GM19025 (cell line): Measurements from ENCODE around the gene NUSAP1.
A peak's percentile ranks its signal among the peaks of the same experiment; 100 is the strongest.
"Not testable (repeated sequence)": the region's sequence is repeated elsewhere in the genome, so short reads cannot be mapped to it uniquely, and the experiment has no call there.

ENCODE experiments used
- ATAC-seq: cut with Tn5 transposase; IDR thresholded peaks from one replicate; pipeline ENCODE4 v1.9.1; 2021; ENCODE audit warnings: mild to moderate bottlenecking, low read depth, moderate library complexity; ENCODE audit not compliant: unreplicated experiment

Gene NUSAP1

GRCh38 chr15:41408234-41408641, 75.6 kb downstream of the NUSAP1 start:
- ATAC-seq, result no peak

GRCh38 chr15:41411031-41411430, 78.3 kb downstream of the NUSAP1 start:
- no peak for ATAC-seq

GRCh38 chr15:41411441-41411840, 78.8 kb downstream of the NUSAP1 start:
- ATAC-seq, result no peak

GRCh38 chr15:41416128-41416741, 83.6 kb downstream of the NUSAP1 start:
- ATAC-seq, result no peak

GRCh38 chr15:41416742-41417417, 84.2 kb downstream of the NUSAP1 start, which contains the start of gene RTF1:
RTF1 (plus strand) TSS chr15:41417095; CDS start chr15:41417116, 21 bp downstream.
- peak; percentile 88 for ATAC-seq

GRCh38 chr15:41417418-41418195, 84.9 kb downstream of the NUSAP1 start:
- peak; percentile 34 for ATAC-seq

- ATAC-seq, result no peak
Measured at GRCh38 chr15:41423979-41424659, 91.4 kb downstream of the NUSAP1 start.

- no peak for ATAC-seq
Measured at GRCh38 chr15:41424809-41425208, 92.1 kb downstream of the NUSAP1 start.

GRCh38 chr15:41425907-41426306, 93.2 kb downstream of the NUSAP1 start:
- ATAC-seq, result not testable (repeated sequence)

- ATAC-seq, result peak; percentile 64
Measured at GRCh38 chr15:41429003-41429890, 96.6 kb downstream of the NUSAP1 start.
